IMR-90 (cell line): Measurements from ENCODE around the gene IKBIP. TPM values are rescaled to one million over a fixed set of nuclear protein-coding genes. Genes with fewer than 3 reads are reported as not detected.

Experiments used
- ATAC-seq: fragments of 200-7000 bp; cut with Tn5 transposase; 2 replicates; pipeline ENCODE4 v1.9.1; 2020; ENCODE audit warnings: low read depth, mild to moderate bottlenecking, moderate library complexity
- BruUV-seq: library from RNA; stranded (reverse); fragments of 400-500 nt; replicated peaks from 2 replicates; lab custom pipeline; 2021; lab: Mats Ljungman, UMichigan
- CTCF ChIA-PET: fragments of 300-600 bp; formaldehyde crosslinking; extraction: SDS; loops from one replicate; lab custom pipeline; 2021; ENCODE audit warnings: antibody characterized with exemption; lab: Yijun Ruan, JAX
- POLR2A ChIA-PET: fragments of 300-600 bp; sonication (Branson Sonifier 250); formaldehyde crosslinking; loops from one replicate; lab custom pipeline; 2022; ENCODE audit warnings: antibody characterized with exemption; ENCODE audit not compliant: unreplicated experiment; lab: Charles Lee
- DNase-seq: peaks from one replicate; pipeline ENCODE4 v3.0.0; 2013
- H2AFZ ChIP-seq: replicated peaks from 2 replicates; pipeline ENCODE3; 2013; ENCODE audit warnings: low read length, mild to moderate bottlenecking; ENCODE audit not compliant: poor library complexity
- H2AK5ac ChIP-seq: 2 replicates; pipeline ENCODE4 v1.6.1; 2013; ENCODE audit warnings: low read depth, low read length, inconsistent platforms
- H2AK9ac ChIP-seq: replicated peaks from 2 replicates; pipeline ENCODE3; 2013; ENCODE audit warnings: mild to moderate bottlenecking, low read depth, low read length, moderate library complexity; ENCODE audit not compliant: poor library complexity
- H2BK120ac ChIP-seq: 2 replicates; pipeline ENCODE4 v1.6.1; 2013; ENCODE audit warnings: low read depth, low read length, inconsistent platforms
- H2BK15ac ChIP-seq: 3 replicates; pipeline ENCODE4 v1.6.1; 2013; ENCODE audit warnings: low read depth, low read length, inconsistent platforms
- H2BK20ac ChIP-seq: 2 replicates; pipeline ENCODE4 v1.6.1; 2013; ENCODE audit warnings: low read depth, mild to moderate bottlenecking, inconsistent platforms, low read length, moderate library complexity
- H2BK5ac ChIP-seq: 2 replicates; pipeline ENCODE4 v1.6.1; 2013; ENCODE audit warnings: mild to moderate bottlenecking, low read depth, low read length, inconsistent platforms; ENCODE audit not compliant: poor library complexity, severe bottlenecking
- H3K14ac ChIP-seq: replicated peaks from 2 replicates; pipeline ENCODE4 v1.6.1; 2013; ENCODE audit warnings: low read depth, low read length, inconsistent platforms
- H3K18ac ChIP-seq: 2 replicates; pipeline ENCODE4 v1.6.1; 2013; ENCODE audit warnings: low read depth, low read length, control low read depth
- H3K23ac ChIP-seq: 2 replicates; pipeline ENCODE4 v1.6.1; 2013; ENCODE audit warnings: low read depth, low read length, inconsistent platforms
- H3K27ac ChIP-seq: 2 replicates; pipeline ENCODE4 v1.5.1; 2013; ENCODE audit warnings: mild to moderate bottlenecking, control low read depth, low read length; ENCODE audit not compliant: insufficient read depth
- H3K27me3 ChIP-seq: 2 replicates; pipeline ENCODE4 v1.6.1; 2013; ENCODE audit warnings: low read length; ENCODE audit not compliant: control insufficient read depth, insufficient read depth
- H3K36me3 ChIP-seq: 2 replicates; pipeline ENCODE4 v1.6.1; 2013; ENCODE audit warnings: low read length, mixed read lengths; ENCODE audit not compliant: control insufficient read depth, insufficient read depth
- H3K4ac ChIP-seq: 2 replicates; pipeline ENCODE4 v1.6.1; 2013; ENCODE audit warnings: low read depth, low read length, inconsistent platforms
- H3K4me1 ChIP-seq: 2 replicates; pipeline ENCODE4 v1.6.1; 2013; ENCODE audit warnings: low read length, mixed read lengths; ENCODE audit not compliant: control insufficient read depth, insufficient read depth
- H3K4me2 ChIP-seq: 2 replicates; pipeline ENCODE4 v1.6.1; 2013; ENCODE audit warnings: low read depth, mild to moderate bottlenecking, control low read depth, low read length, moderate library complexity
- H3K4me3 ChIP-seq: 2 replicates; pipeline ENCODE4 v1.5.1; 2013; ENCODE audit warnings: low read depth, mild to moderate bottlenecking, control low read depth, low read length, moderate library complexity; ENCODE audit not compliant: insufficient read depth
- H3K56ac ChIP-seq: 2 replicates; pipeline ENCODE4 v1.6.1; 2013; ENCODE audit warnings: low read length, inconsistent platforms; ENCODE audit not compliant: insufficient read depth; ENCODE audit errors: extremely low read depth
- H3K79me1 ChIP-seq, 2 experiments: 2 replicates each; pipeline ENCODE4 v1.6.1; 2013; ENCODE audit warnings: low read length in 2 of 2, inconsistent platforms in 1 of 2, low read depth in 1 of 2
- H3K9ac ChIP-seq: 2 replicates; pipeline ENCODE4 v1.6.1; 2013; ENCODE audit warnings: low read depth, low read length, control low read depth
- H3K9me1 ChIP-seq: 2 replicates; pipeline ENCODE4 v1.6.1; 2013; ENCODE audit warnings: low read length, inconsistent platforms; ENCODE audit not compliant: insufficient read depth
- H3K9me3 ChIP-seq: 2 replicates; pipeline ENCODE4 v1.6.1; 2013; ENCODE audit warnings: low read length; ENCODE audit not compliant: control insufficient read depth, insufficient read depth
- H4K20me1 ChIP-seq: 2 replicates; pipeline ENCODE4 v1.6.1; 2013; ENCODE audit warnings: low read length, inconsistent platforms; ENCODE audit not compliant: insufficient read depth
- H4K5ac ChIP-seq: 2 replicates; pipeline ENCODE4 v1.6.1; 2013; ENCODE audit warnings: mild to moderate bottlenecking, low read depth, low read length, control low read depth
- H4K8ac ChIP-seq, 2 experiments: 2 replicates each; pipeline ENCODE4 v1.6.1; 2013; ENCODE audit warnings: low read depth in 2 of 2, low read length in 2 of 2, control low read depth in 1 of 2, inconsistent platforms in 1 of 2
- H4K91ac ChIP-seq: 2 replicates; pipeline ENCODE4 v1.6.1; 2013; ENCODE audit warnings: low read depth, low read length, inconsistent platforms; ENCODE audit not compliant: insufficient read depth
- BHLHE40 ChIP-seq: fragments of 150-350 bp; IDR thresholded peaks from 2 replicates; pipeline ENCODE4 v1.6.1; 2016; ENCODE audit warnings: mild to moderate bottlenecking, low read depth, low read length
- CEBPB ChIP-seq: IDR thresholded peaks from 2 replicates; pipeline ENCODE4 v1.6.1; 2012; ENCODE audit warnings: low read depth, low read length, improper control_type of control experiment
- CHD1 ChIP-seq: IDR thresholded peaks from 2 replicates; pipeline ENCODE4 v1.6.1; 2012; ENCODE audit warnings: low read depth, low read length, improper control_type of control experiment
- FOS ChIP-seq: fragments of 150-350 bp; IDR thresholded peaks from 2 replicates; pipeline ENCODE4 v1.6.1; 2016; ENCODE audit warnings: low read depth, low read length
- MAFK ChIP-seq: IDR thresholded peaks from 2 replicates; pipeline ENCODE4 v1.6.1; 2012; ENCODE audit warnings: low read depth, low read length, improper control_type of control experiment
- MAZ ChIP-seq: IDR thresholded peaks from 2 replicates; pipeline ENCODE4 v1.6.1; 2012; ENCODE audit warnings: low read depth, mild to moderate bottlenecking, low read length, improper control_type of control experiment, moderate library complexity, borderline replicate concordance
- NFE2L2 ChIP-seq: fragments of 150-350 bp; IDR thresholded peaks from 2 replicates; pipeline ENCODE4 v1.6.1; 2016; ENCODE audit warnings: low read depth, mild to moderate bottlenecking, low read length
- RAD21 ChIP-seq: IDR thresholded peaks from 2 replicates; pipeline ENCODE4 v1.6.1; 2012; ENCODE audit warnings: low read length, improper control_type of control experiment
- RFX5 ChIP-seq: IDR thresholded peaks from 2 replicates; pipeline ENCODE4 v1.8.0; 2012; ENCODE audit warnings: low read depth, mild to moderate bottlenecking, low read length, moderate library complexity
- SMC3 ChIP-seq: fragments of 150-350 bp; IDR thresholded peaks from 2 replicates; pipeline ENCODE4 v1.6.1; 2016; ENCODE audit warnings: low read depth, mild to moderate bottlenecking, antibody characterized with exemption, low read length, moderate library complexity
- WGBS, 2 experiments: methylation state at CpG; one replicate each; pipeline versions ENCODE4 v1.1.5 to v1.1.7; 2013; ENCODE audit warnings: missing lambda C conversion rate in 2 of 2; ENCODE audit not compliant: insufficient read length in 1 of 2; ENCODE audit errors: extremely low coverage in 2 of 2; 5-methylcytosine and 5-hydroxymethylcytosine counted together
- dilution Hi-C: fragments of 300-500 bp; cut with HindIII; formaldehyde crosslinking; loops from one replicate; pipeline ENCODE4 v1.14.3; 2018; ENCODE audit warnings: low sequenced_read_pairs; ENCODE audit not compliant: unreplicated experiment
- in situ Hi-C: fragments of 300-500 bp; cut with MboI; formaldehyde crosslinking; loops from 3 replicates; pipeline ENCODE4 v1.14.3; 2019; ENCODE audit warnings: low sequenced_read_pairs, inconsistent platforms, mixed read lengths
- intact Hi-C: fragments of 100-400 bp; cut with micrococcal nuclease; formaldehyde crosslinking; loops from 2 replicates; pipeline ENCODE4 v1.10.0; 2022
- polyA plus RNA-seq, 3 experiments: library from polyadenylated mRNA; depleted of rRNA; stranded (reverse); fragments of >200 nt; gene quantifications; 2 replicates each; pipeline ENCODE4 v1.2.3, GENCODE V29; 2012; ENCODE audit warnings: low replicate concordance in 1 of 3
- total RNA-seq: library from RNA; depleted of rRNA; stranded (reverse); fragments of >200 nt; gene quantifications from 2 replicates; pipeline ENCODE4 v1.2.3, GENCODE V29; 2012
- TF ChIP-seq, protein P1 (sequence below): fragments of 150-350 bp; IDR thresholded peaks from 2 replicates; pipeline ENCODE4 v1.6.1; 2016; ENCODE audit warnings: low read depth, mild to moderate bottlenecking, low read length, moderate library complexity, borderline replicate concordance
- TF ChIP-seq, protein P2 (sequence below): fragments of 150-350 bp; IDR thresholded peaks from 2 replicates; pipeline ENCODE4 v1.6.1; 2017; ENCODE audit warnings: mild to moderate bottlenecking, antibody characterized with exemption, low read length, low read depth

IKBIP gene
- total and polyA plus RNA-seq, 2 of the 4 experiments (the other 2 are of a cell fraction) = 37.1 to 52.7 TPM

- Histone ChIP-seq H3K4ac (no peak overlapping the region), H3K23ac (no peak overlapping the region), H4K8ac (no peak overlapping the region), H4K5ac (no peak overlapping the region), H3K56ac (no peak overlapping the region), H3K9ac (no peak overlapping the region), H3K4me1 (no peaks in the 10 kb centered on the region), H3K27me3 (no peaks in the 10 kb centered on the region), H3K4me2 (no peak overlapping the region), H3K9me1 (no peaks in the 10 kb centered on the region), H4K91ac (no peak overlapping the region), H2BK20ac (no peak overlapping the region), H3K14ac (no peak overlapping the region), H3K9me3 (no peaks in the 10 kb centered on the region), H4K20me1 (no peaks in the 10 kb centered on the region), H2AK9ac (no peak overlapping the region), H2AK5ac (no peak overlapping the region), H2AFZ (no peak overlapping the region), H2BK15ac (no peak overlapping the region), H3K79me1 (no peaks in the 10 kb centered on the region), H3K27ac (no peak overlapping the region), H2BK5ac (no peak overlapping the region), H3K18ac (no peak overlapping the region), H2BK120ac (no peak overlapping the region), H3K4me3 (no peak overlapping the region), H3K36me3 (no peaks in the 10 kb centered on the region)
- ChIA-PET CTCF (no interaction called here), POLR2A (no interaction called here)
- dilution Hi-C loops = no loop called here
- TF ChIP-seq BHLHE40 (no peak), SMC3 (no peak), CHD1 (no peak), RAD21 (no peak), FOS (no peak), RFX5 (no peak), CEBPB (no peak), MAZ (no peak), MAFK (no peak), NFE2L2 (no peak)
- TF ChIP-seq, protein P1, sequence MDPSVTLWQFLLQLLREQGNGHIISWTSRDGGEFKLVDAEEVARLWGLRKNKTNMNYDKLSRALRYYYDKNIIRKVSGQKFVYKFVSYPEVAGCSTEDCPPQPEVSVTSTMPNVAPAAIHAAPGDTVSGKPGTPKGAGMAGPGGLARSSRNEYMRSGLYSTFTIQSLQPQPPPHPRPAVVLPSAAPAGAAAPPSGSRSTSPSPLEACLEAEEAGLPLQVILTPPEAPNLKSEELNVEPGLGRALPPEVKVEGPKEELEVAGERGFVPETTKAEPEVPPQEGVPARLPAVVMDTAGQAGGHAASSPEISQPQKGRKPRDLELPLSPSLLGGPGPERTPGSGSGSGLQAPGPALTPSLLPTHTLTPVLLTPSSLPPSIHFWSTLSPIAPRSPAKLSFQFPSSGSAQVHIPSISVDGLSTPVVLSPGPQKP = no peak
- TF ChIP-seq, protein P2, sequence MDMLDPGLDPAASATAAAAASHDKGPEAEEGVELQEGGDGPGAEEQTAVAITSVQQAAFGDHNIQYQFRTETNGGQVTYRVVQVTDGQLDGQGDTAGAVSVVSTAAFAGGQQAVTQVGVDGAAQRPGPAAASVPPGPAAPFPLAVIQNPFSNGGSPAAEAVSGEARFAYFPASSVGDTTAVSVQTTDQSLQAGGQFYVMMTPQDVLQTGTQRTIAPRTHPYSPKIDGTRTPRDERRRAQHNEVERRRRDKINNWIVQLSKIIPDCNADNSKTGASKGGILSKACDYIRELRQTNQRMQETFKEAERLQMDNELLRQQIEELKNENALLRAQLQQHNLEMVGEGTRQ = no peak
- in situ Hi-C loops = no loop called here
- DNase-seq (no peak), ATAC-seq (no peak)
- no CpG with 5 or more reads among the region's 1 CpG for WGBS, 2 experiments
- intact Hi-C loops = no loop called here
- BruUV-seq = no TSS peak
Observed at GRCh38 chr12:98578392-98578791, 66.2 kb downstream of the IKBIP start.
